K562 (cell line): ENCODE measurements around the gene TUBG2. TPM values are rescaled to one million over a fixed set of nuclear protein-coding genes. Genes with fewer than 3 reads are reported as not detected.

Experiments used
- AFF1 ChIP-seq, 2 experiments: fragments of 450-650 bp; IDR thresholded peaks; 2 replicates each; pipeline ENCODE4 v1.6.1; 2018; ENCODE audit warnings: mild to moderate bottlenecking in 2 of 2, low read depth in 1 of 2; ENCODE audit not compliant: partially characterized antibody in 2 of 2
- ARID4B ChIP-seq: sonication (generic); formaldehyde crosslinking; IDR thresholded peaks from 2 replicates; pipeline ENCODE4 v1.8.0; 2022; ENCODE audit warnings: mild to moderate bottlenecking, missing genetic modification reagents
- E2F6 ChIP-seq, 2 experiments: IDR thresholded peaks; 2 replicates each; pipeline ENCODE4 v1.6.1; 2011; ENCODE audit warnings: borderline replicate concordance in 1 of 2, control low read depth in 1 of 2, low read depth in 1 of 2, low read length in 1 of 2, mild to moderate bottlenecking in 1 of 2, mixed read lengths in 1 of 2, moderate library complexity in 1 of 2; ENCODE audit not compliant: insufficient read depth in 1 of 2, insufficient read length in 1 of 2, poor library complexity in 1 of 2, severe bottlenecking in 1 of 2; ENCODE audit errors: extremely low read depth in 1 of 2
- ETS1 ChIP-seq: conservative IDR thresholded peaks from 2 replicates; pipeline ENCODE4 v1.6.1; 2011; ENCODE audit warnings: low read depth, mild to moderate bottlenecking, low read length; ENCODE audit not compliant: control insufficient read depth
- PHF21A ChIP-seq: fragments of 450-650 bp; IDR thresholded peaks from 2 replicates; pipeline ENCODE4 v1.6.1; 2017; ENCODE audit warnings: low read depth, borderline replicate concordance
- ZBTB43 ChIP-seq: sonication (generic); formaldehyde crosslinking; IDR thresholded peaks from 2 replicates; pipeline ENCODE4 v1.8.0; 2023; ENCODE audit warnings: mild to moderate bottlenecking, missing genetic modification reagents
- ZBTB9 ChIP-seq: fragments of 450-650 bp; formaldehyde crosslinking; IDR thresholded peaks from 2 replicates; pipeline ENCODE4 v1.4.0; 2020; ENCODE audit warnings: mild to moderate bottlenecking, moderate library complexity
- polyA plus RNA-seq, 8 experiments: library from polyadenylated mRNA; depleted of rRNA in 4 of 8; stranded (reverse) in 5 of 8; unstranded in 3 of 8; fragments of >200 nt; fragmentation: Nextera tagmentation in 2 of 8; fragmentation: Illumina TruSeq in 1 of 8; extraction: Ambion mirVana in 2 of 8; extraction: Trizol in 1 of 8; gene quantifications; 2 replicates each; pipeline versions ENCODE4 v1.2.1 to v1.2.3, GENCODE V29; 2011 to 2014; ENCODE audit warnings: inconsistent platforms in 1 of 8, missing spikeins in 1 of 8
- total RNA-seq, 7 experiments: library from RNA; depleted of rRNA in 6 of 7; stranded (reverse); fragments of >200 nt in 6 of 7; fragmentation: Illumina TruSeq in 2 of 7; extraction: Trizol in 2 of 7; gene quantifications; 2 replicates each; pipeline versions ENCODE4 v1.2.1 to v1.2.3, GENCODE V29; 2011 to 2021; ENCODE audit warnings: low replicate concordance in 1 of 7

TUBG2 gene
- total and polyA plus RNA-seq, 9 of the 15 experiments (the other 6 are each of a cell fraction or from before 2014, with no cell fraction given) = 0.09 to 0.80 (median 0.24) TPM; not detected in 2

- peak; percentile 97 for TF ChIP-seq ARID4B
- no peak; the same call in 1 of the 2 replicates for TF ChIP-seq ETS1
- no peak for TF ChIP-seq PHF21A
- peak; percentile 90 to 93 for TF ChIP-seq E2F6 (IDR thresholded peaks at IDR 0.05; ENCODE audit: borderline replicate concordance in 1 of 2, extremely low read depth in 1 of 2, insufficient read depth in 1 of 2, insufficient read length in 1 of 2, low read depth in 1 of 2, low read length in 1 of 2, poor library complexity in 1 of 2, severe bottlenecking in 1 of 2)
- TF ChIP-seq AFF1 (IDR thresholded peaks at IDR 0.05; ENCODE audit: low read depth in 1 of 2, partially characterized antibody in 2 of 2) = no peak
- peak; percentile 96 for TF ChIP-seq ZBTB9 (CRISPR knock-in tag)
- peak; percentile 83 for TF ChIP-seq ZBTB43 (CRISPR knock-in tag)
Observed at GRCh38 chr17:42679492-42680330, 20.6 kb downstream of the TUBG2 start (continued).
